Ovary (tissue), 10 donors: ENCODE data around the gene PROKR1. TPM values are rescaled to one million over a fixed set of nuclear protein-coding genes. Genes with fewer than 3 reads are reported as not detected.
"Not testable (repeated sequence)": the region's sequence is repeated elsewhere in the genome, so short reads cannot be mapped to it uniquely, and the experiment has no call there.

ENCODE experiments used
- DNase-seq, 5 donors: peaks; one replicate each; pipeline ENCODE4 v3.0.0-alpha.2; 2019 to 2020
- H3K27ac ChIP-seq, 2 donors: fragments of 200-600 bp; one replicate each; pipeline versions ENCODE4 v1.5.1 to v1.8.0; 2019 to 2022
- H3K27me3 ChIP-seq: fragments of 200-600 bp; one replicate; pipeline ENCODE4 v1.8.0; 2022
- H3K36me3 ChIP-seq: fragments of 200-600 bp; sonication (generic); one replicate; pipeline ENCODE4 v1.5.1; 2019
- H3K4me1 ChIP-seq: one replicate; pipeline ENCODE4 v1.8.1; 2013; ENCODE audit warnings: mild to moderate bottlenecking, moderate library complexity; ENCODE audit not compliant: insufficient read depth
- H3K4me3 ChIP-seq: fragments of 200-600 bp; sonication (generic); one replicate; pipeline ENCODE4 v1.5.1; 2017
- H3K9me3 ChIP-seq, 2 donors: fragments of 200-600 bp in 1 of 2; sonication (generic) in 1 of 2; one replicate each; pipeline versions ENCODE4 v1.5.1 to v1.8.1; 2013 to 2019; ENCODE audit warnings: mild to moderate bottlenecking in 1 of 2, moderate library complexity in 1 of 2
- CTCF ChIP-seq, 3 donors: fragments of 450-650 bp in 2 of 3; fragments of 200-600 bp in 1 of 3; IDR thresholded peaks; one replicate each; pipeline versions ENCODE4 v1.5.1 to v1.8.0; 2016 to 2022; ENCODE audit warnings: antibody characterized with exemption in 3 of 3, mild to moderate bottlenecking in 1 of 3
- EP300 ChIP-seq: sonication (generic); formaldehyde crosslinking; IDR thresholded peaks from one replicate; pipeline ENCODE4 v1.6.1; 2017; ENCODE audit warnings: antibody characterized with exemption
- POLR2A ChIP-seq: fragments of 450-650 bp; IDR thresholded peaks from one replicate; pipeline ENCODE4 v1.6.1; 2017; ENCODE audit warnings: antibody characterized with exemption, mild to moderate bottlenecking, moderate library complexity
- WGBS, 3 donors: extraction: QIAGEN DNeasy Blood & Tissue Kit in 1 of 3; methylation state at CpG; one replicate each; pipeline versions ENCODE4 v1.1.5 to v1.1.7; 2013 to 2017; 5-methylcytosine and 5-hydroxymethylcytosine counted together
- intact Hi-C, 4 donors: fragments of 100-400 bp; cut with DNase I; formaldehyde crosslinking; loops; one replicate each; pipeline versions ENCODE4 v1.11.0 to v1.15.1; 2022 to 2023
- long read RNA-seq, 3 donors: library from polyadenylated mRNA in 2 of 3; unstranded in 2 of 3; transcript quantifications; one replicate each; pipeline ENCODE4 v2.0.0 and lab custom pipeline, GENCODE V29; 2021 to 2026
- polyA plus RNA-seq, 2 donors: library from polyadenylated mRNA; stranded (reverse); fragments of 200-250 nt in 1 of 2; fragments of 350-450 nt in 1 of 2; fragmentation: Illumina TruSeq in 1 of 2; extraction: RNeasy Lipid Tissue Mini Kit (QIAGEN cat#74804) in 1 of 2; gene quantifications; one replicate each; pipeline ENCODE4 v1.2.3, GENCODE V29; 2013 to 2014
- total RNA-seq, 7 donors: library from RNA; depleted of rRNA in 2 of 7; stranded (reverse); fragments of >200 nt in 2 of 7; fragmentation: NEBNext Ultra II Directional in 3 of 7; extraction: Animal tissue kit (Norgen Biotek cat#: 25700) in 3 of 7; gene quantifications; one replicate each; pipeline versions ENCODE4 v1.1.0 to v1.2.4, GENCODE V29; 2016 to 2023
- donor health status: DM: no; HTN: no; CAD: no; lungs with moderate emphysema.
- donor health status: DM: no; HTN: no; CAD: no.
- donor health status: Bipolar disorder and iron deficiency.
- donor health status: DM: yes; HTN: yes; CAD: no.
- donor health status: DM: no; HTN: no; CAD: no.
- donor health status: DM: yes; HTN: yes; CAD: no.

Gene PROKR1
- total RNA-seq (not detected), polyA plus RNA-seq (under 1 TPM; 0.02 to 0.03 TPM)
- long read RNA-seq, donor 1: 0 reads
- long read RNA-seq, donor 2: 0 reads
- long read RNA-seq, donor 3: 0 reads

GRCh38 chr2:68643011-68643873 lies at the start of gene PROKR1:
PROKR1 (plus strand) TSS chr2:68643579; CDS start chr2:68645822, 2,243 bp downstream.
- no peaks in the 10 kb centered on the region for H3K36me3 ChIP-seq
- 2% methylated on average over 58 to 86 of the region's 86 CpGs for WGBS, 3 donors
- intact Hi-C loops: no loop called here
- H3K27ac ChIP-seq: peak within 1 kb of the TSS in 1 of 2 donors; percentile 38
- no peaks in the 10 kb centered on the region for H3K27me3 ChIP-seq
- no peak for TF ChIP-seq CTCF (IDR thresholded peaks at IDR 0.05)
- TF ChIP-seq EP300: no peak
- no peak for TF ChIP-seq POLR2A
- peak in 3 of 5 donors; percentile 16 to 43 (median 42) for DNase-seq
- no peaks in the 10 kb centered on the region for H3K9me3 ChIP-seq
- H3K4me3 ChIP-seq: peak within 1 kb of the TSS; percentile 31
- peaks cover 3% of the 10 kb centered on the region for H3K4me1 ChIP-seq

- intact Hi-C loops: no loop called here
- H3K27ac ChIP-seq: no peak overlapping the region
- H3K9me3 ChIP-seq: no peaks in the 10 kb centered on the region
- H3K27me3 ChIP-seq: no peaks in the 10 kb centered on the region
- H3K36me3 ChIP-seq: no peaks in the 10 kb centered on the region
- peaks cover 5% of the 10 kb centered on the region for H3K4me1 ChIP-seq
- no peak for DNase-seq
- no peak overlapping the region for H3K4me3 ChIP-seq
- WGBS, 3 donors: 89 to 100% (median 93%) methylated on average over 1 of the region's 1 CpG
- TF ChIP-seq EP300 (no peak), CTCF (IDR thresholded peaks at IDR 0.05) (no peak), POLR2A (no peak)
Measured at GRCh38 chr2:68594041-68594440, 49.3 kb upstream of the PROKR1 start.

- Histone ChIP-seq H3K9me3 (no peaks in the 10 kb centered on the region), H3K4me3 (no peak overlapping the region), H3K4me1 (peaks cover 3% of the 10 kb centered on the region), H3K36me3 (no peaks in the 10 kb centered on the region), H3K27me3 (no peaks in the 10 kb centered on the region), H3K27ac (no peak overlapping the region)
- TF ChIP-seq EP300: no peak
- no peak for TF ChIP-seq POLR2A
- TF ChIP-seq CTCF (IDR thresholded peaks at IDR 0.05): no peak
- intact Hi-C loops: no loop called here
- 34 to 39% (median 35%) methylated on average over 5 of the region's 5 CpGs for WGBS, 3 donors
- DNase-seq: no peak
Measured at GRCh38 chr2:68594674-68595492, 48.5 kb upstream of the PROKR1 start.

- intact Hi-C loops, DNase-seq, H3K36me3 ChIP-seq, H3K27ac ChIP-seq, H3K9me3 ChIP-seq, H3K4me3 ChIP-seq, H3K4me1 ChIP-seq, H3K27me3 ChIP-seq: not testable (repeated sequence)
- WGBS, 3 donors: 83 to 84% (median 83%) methylated on average over 2 of the region's 2 CpGs
Measured at GRCh38 chr2:68595493-68595785, 47.9 kb upstream of the PROKR1 start.

- H3K9me3 ChIP-seq, DNase-seq, H3K36me3 ChIP-seq, H3K27me3 ChIP-seq, H3K4me3 ChIP-seq, intact Hi-C loops, H3K27ac ChIP-seq, H3K4me1 ChIP-seq: not testable (repeated sequence)
- WGBS, 3 donors: 92 to 96% (median 96%) methylated on average over 3 of the region's 3 CpGs
Measured at GRCh38 chr2:68600495-68600894, 42.9 kb upstream of the PROKR1 start.
